Bronchial epithelial cell (primary cell): ENCODE data around the gene THSD4. TPM values are rescaled to one million over a fixed set of nuclear protein-coding genes. Genes with fewer than 3 reads are reported as not detected.
"Not testable (repeated sequence)": the region's sequence is repeated elsewhere in the genome, so short reads cannot be mapped to it uniquely, and the experiment has no call there.

Experiments
- DNase-seq: peaks from one replicate; pipeline ENCODE4 v3.0.0-alpha.2; 2010; ENCODE audit warnings: low read depth
- FAIRE-seq: peaks from 2 replicates; lab custom pipeline; 2011; peaks lifted over from hg19 to GRCh38; lab: Jason Lieb, UNC
- H3K27me3 ChIP-seq: 2 replicates; pipeline ENCODE4 v1.5.1; 2011; ENCODE audit warnings: low read length; ENCODE audit not compliant: control insufficient read depth, insufficient read depth
- H3K36me3 ChIP-seq: 2 replicates; pipeline ENCODE4 v1.5.1; 2011; ENCODE audit warnings: low read length; ENCODE audit not compliant: control insufficient read depth, insufficient read depth
- H3K4me3 ChIP-seq: 2 replicates; pipeline ENCODE4 v1.5.1; 2011; ENCODE audit warnings: mild to moderate bottlenecking, low read depth, low read length, control low read depth
- total RNA-seq: library from RNA; depleted of rRNA; stranded (reverse); fragments of >200 nt; gene quantifications from 2 replicates; pipeline ENCODE4 v1.2.1, GENCODE V29; 2014
- TF ChIP-seq, protein P1 (sequence below): IDR thresholded peaks from 2 replicates; pipeline ENCODE4 v1.5.1; 2011; ENCODE audit warnings: mild to moderate bottlenecking, moderate library complexity, low read length, control low read depth, inconsistent platforms; ENCODE audit not compliant: insufficient read depth, severe bottlenecking

THSD4 gene
- total RNA-seq, 1 donor from 2014 or later, result 14.5 TPM

DNA sequence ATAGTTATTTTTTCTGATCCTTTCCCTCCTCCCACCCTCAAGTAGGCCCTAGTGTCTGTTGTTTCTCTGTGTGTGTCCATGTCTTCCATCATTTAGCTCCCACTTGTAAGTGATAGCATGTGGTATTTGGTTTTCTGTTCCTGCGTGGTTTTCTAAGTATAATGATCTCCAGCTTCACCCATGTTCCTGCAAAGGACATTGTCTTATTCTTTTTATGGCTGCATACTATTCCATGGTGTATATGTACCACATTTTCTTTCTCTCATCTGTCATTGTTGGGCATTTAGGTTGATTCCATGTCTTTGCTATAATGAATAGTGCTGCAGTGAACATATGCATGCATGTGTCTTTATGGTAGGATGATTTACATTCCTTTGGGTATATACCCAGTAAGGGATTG lies 549.4 kb downstream of the THSD4 start:
- no peak for FAIRE-seq
- no peaks in the 10 kb centered on the region for H3K36me3 ChIP-seq
- TF ChIP-seq, protein P1, sequence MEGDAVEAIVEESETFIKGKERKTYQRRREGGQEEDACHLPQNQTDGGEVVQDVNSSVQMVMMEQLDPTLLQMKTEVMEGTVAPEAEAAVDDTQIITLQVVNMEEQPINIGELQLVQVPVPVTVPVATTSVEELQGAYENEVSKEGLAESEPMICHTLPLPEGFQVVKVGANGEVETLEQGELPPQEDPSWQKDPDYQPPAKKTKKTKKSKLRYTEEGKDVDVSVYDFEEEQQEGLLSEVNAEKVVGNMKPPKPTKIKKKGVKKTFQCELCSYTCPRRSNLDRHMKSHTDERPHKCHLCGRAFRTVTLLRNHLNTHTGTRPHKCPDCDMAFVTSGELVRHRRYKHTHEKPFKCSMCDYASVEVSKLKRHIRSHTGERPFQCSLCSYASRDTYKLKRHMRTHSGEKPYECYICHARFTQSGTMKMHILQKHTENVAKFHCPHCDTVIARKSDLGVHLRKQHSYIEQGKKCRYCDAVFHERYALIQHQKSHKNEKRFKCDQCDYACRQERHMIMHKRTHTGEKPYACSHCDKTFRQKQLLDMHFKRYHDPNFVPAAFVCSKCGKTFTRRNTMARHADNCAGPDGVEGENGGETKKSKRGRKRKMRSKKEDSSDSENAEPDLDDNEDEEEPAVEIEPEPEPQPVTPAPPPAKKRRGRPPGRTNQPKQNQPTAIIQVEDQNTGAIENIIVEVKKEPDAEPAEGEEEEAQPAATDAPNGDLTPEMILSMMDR, result no peak
- DNase-seq, result no peak
- no peaks in the 10 kb centered on the region for H3K27me3 ChIP-seq
- H3K4me3 ChIP-seq, result no peak overlapping the region

- H3K27me3 ChIP-seq, result no peaks in the 10 kb centered on the region
- DNase-seq (no peak), FAIRE-seq (no peak)
- no peak overlapping the region for H3K4me3 ChIP-seq
- no peaks in the 10 kb centered on the region for H3K36me3 ChIP-seq
- TF ChIP-seq, protein P1, result no peak
Measured at GRCh38 chr15:71666763-71667620, 551.7 kb downstream of the THSD4 start.

DNA sequence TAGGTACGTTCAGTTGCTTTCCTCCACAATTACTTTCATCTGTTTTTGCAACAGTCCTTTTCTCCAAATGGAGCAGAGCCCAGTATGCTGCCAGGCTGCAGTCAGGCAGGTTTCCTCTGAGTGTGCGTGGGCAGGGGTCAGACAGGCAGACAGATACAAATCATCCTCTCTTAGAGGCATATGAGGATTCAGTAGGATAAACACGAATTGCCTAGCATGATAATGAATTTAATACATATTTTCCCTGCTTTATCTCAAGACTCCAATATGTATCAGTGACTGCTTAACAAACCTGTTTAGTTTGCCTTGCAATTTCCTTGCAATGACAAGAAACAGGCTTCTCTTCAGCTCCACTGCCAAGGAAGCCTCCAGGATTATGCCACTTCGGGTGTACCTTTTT lies 554.4 kb downstream of the THSD4 start:
- TF ChIP-seq, protein P1, result no peak
- no peaks in the 10 kb centered on the region for H3K36me3 ChIP-seq
- no peak overlapping the region for H3K4me3 ChIP-seq
- DNase-seq (no peak), FAIRE-seq (no peak)
- no peaks in the 10 kb centered on the region for H3K27me3 ChIP-seq

- not testable (repeated sequence) for DNase-seq, FAIRE-seq, H3K36me3 ChIP-seq, H3K4me3 ChIP-seq, H3K27me3 ChIP-seq
Measured at GRCh38 chr15:71670222-71670621, 555.0 kb downstream of the THSD4 start.

GRCh38 chr15:71674354-71674753 lies 559.1 kb downstream of the THSD4 start:
- Histone ChIP-seq H3K4me3 (no peak overlapping the region), H3K27me3 (no peaks in the 10 kb centered on the region), H3K36me3 (no peaks in the 10 kb centered on the region)
- no peak for FAIRE-seq
- TF ChIP-seq, protein P1, result no peak
- no peak for DNase-seq

- no peak overlapping the region for H3K4me3 ChIP-seq
- FAIRE-seq (no peak), DNase-seq (peak; percentile 9)
- TF ChIP-seq, protein P1, result no peak
- no peaks in the 10 kb centered on the region for H3K27me3 ChIP-seq
- H3K36me3 ChIP-seq, result no peaks in the 10 kb centered on the region
Measured at GRCh38 chr15:71677352-71677751, 562.1 kb downstream of the THSD4 start.
